HepG2 (cell line): Measurements from ENCODE around the gene NOTO.

ENCODE experiments used
- EP300 ChIP-seq, 3 experiments: sonication (generic) in 1 of 3; formaldehyde crosslinking in 1 of 3; IDR thresholded peaks; 2 replicates each; pipeline versions ENCODE4 v1.5.1 to v1.6.1; 2011 to 2020; ENCODE audit warnings: low read depth in 2 of 3, low read length in 2 of 3, borderline replicate concordance in 1 of 3, improper control_type of control experiment in 1 of 3, mild to moderate bottlenecking in 1 of 3, missing genetic modification reagents in 1 of 3, moderate library complexity in 1 of 3
- NFE2L1 ChIP-seq: sonication (generic); formaldehyde crosslinking; IDR thresholded peaks from 2 replicates; pipeline ENCODE4 v1.4.0; 2020; ENCODE audit warnings: missing genetic modification reagents, mild to moderate bottlenecking, borderline replicate concordance
- POLR2A ChIP-seq, 2 experiments: IDR thresholded peaks; 2 replicates each; pipeline ENCODE4 v1.6.1; 2011; ENCODE audit warnings: low read depth in 2 of 2, low read length in 2 of 2, mild to moderate bottlenecking in 1 of 2, moderate library complexity in 1 of 2; ENCODE audit not compliant: insufficient read depth in 1 of 2
- ZNF777 ChIP-seq: sonication (generic); formaldehyde crosslinking; IDR thresholded peaks from 2 replicates; pipeline ENCODE4 v1.4.0; 2020; ENCODE audit warnings: missing genetic modification reagents

- TF ChIP-seq ZNF777 (CRISPR knock-in tag) (no peak), POLR2A (IDR thresholded peaks at IDR 0.05; ENCODE audit: insufficient read depth in 1 of 2, low read depth in 2 of 2, low read length in 2 of 2) (no peak), NFE2L1 (CRISPR knock-in tag) (no peak), EP300 (IDR thresholded peaks at IDR 0.05; ENCODE audit: low read depth in 2 of 2, low read length in 2 of 2) (no peak), EP300 (CRISPR knock-in tag; IDR thresholded peaks at IDR 0.05; ENCODE audit: borderline replicate concordance) (no peak; the same call in 1 of the 2 replicates)
Observed at GRCh38 chr2:73177645-73178255, 24.6 kb upstream of the NOTO start.
